ENCODE data around the gene TOX4. TPM values are rescaled to one million over a fixed set of nuclear protein-coding genes. Genes with fewer than 3 reads are reported as not detected.

TOX4 gene
- polyA plus RNA-seq, 6 donors from 2014 or later: 59.6 to 110 (median 93.2) TPM

DNA sequence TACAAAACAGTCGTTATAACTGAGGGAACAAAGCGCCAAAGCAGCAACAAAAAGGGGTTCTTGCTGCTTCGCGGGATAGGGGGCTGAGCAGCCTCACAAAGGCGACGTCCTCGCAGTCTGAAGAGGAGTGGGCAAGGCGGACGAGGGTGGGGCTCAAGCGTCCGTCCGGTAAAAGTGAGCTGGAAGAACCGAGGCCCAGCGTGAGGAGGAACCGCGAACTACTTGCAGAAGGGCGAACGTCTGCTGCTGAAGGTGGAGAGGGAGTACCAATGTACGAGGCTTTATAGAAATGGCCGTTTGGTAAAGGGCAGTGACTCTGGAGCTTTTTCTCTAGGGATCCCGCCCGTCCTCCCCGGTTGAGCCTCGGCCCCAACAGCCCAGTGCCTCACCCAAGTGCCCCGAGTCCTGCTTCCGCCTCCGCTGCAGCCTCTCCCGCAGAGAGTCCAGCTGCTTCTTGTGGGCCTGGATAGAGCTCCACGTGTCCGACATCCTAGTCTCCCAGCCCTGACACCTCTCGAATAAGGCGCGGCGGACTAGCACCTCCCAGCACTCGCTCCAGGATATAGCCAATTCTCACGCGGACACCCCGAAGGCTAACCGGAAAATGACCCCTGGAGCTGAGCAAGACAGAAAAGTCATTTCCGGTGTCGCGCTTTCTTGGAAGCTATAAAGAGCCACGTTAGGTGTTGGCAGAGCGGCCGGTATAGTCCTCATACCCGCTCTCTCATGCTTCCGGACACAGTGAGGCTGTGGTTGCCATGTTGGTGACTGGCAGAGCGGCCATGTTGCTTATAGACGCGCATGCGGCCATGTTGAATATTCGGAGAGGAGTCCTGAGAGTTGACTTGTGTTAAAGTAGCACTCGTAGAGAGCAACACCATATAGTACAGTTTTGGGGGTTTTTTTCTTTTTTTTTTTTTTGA is 34.0 kb downstream of the TOX4 start, which contains the start of gene METTL3:
TSS of gene METTL3 (minus strand) at position 606 of the 923 bp plus-strand sequence. CDS start at position 489, 117 bp downstream.
- DNase-seq (peak; percentile 90), ATAC-seq (ENCODE audit: low read depth in 2 of 2) (peak; percentile 99)
- Mint-ChIP-seq H3K27me3 (peaks cover 0 to 4% (median 3%) of the 10 kb centered on the region in 3 donors), H3K36me3 (peaks cover 5 to 8% of the 10 kb centered on the region in 2 donors), H3K4me3 (peak within 1 kb of the TSS; percentile 97 to 100 (median 99)), H3K27ac (peak within 1 kb of the TSS; percentile 95 to 99 (median 98)), H3K9me3 (peaks cover 0 to 3% (median 0%) of the 10 kb centered on the region in 7 donors), H3K4me1 (peaks cover 21 to 46% (median 22%) of the 10 kb centered on the region in 3 donors)

DNA sequence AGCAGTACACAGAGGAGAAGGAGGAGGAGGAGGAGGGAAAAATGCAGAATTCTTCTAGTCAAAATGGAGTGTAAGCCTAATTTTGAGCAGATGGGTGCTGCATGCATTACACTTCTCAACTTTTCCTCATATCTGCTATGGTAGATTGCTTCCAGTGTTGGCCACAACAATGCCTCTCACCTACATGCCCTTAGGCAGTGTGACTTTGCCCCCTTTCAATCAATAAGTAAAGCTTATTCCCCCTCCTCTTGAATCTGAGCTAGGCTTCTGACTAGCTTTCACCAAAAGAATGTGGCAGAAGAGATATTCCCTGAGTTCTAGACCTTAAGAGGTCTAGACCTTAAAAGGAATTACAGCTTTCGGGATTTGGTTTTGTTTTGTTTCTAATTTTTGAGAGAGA is 37.3 kb downstream of the TOX4 start:
- no peak for ATAC-seq (ENCODE audit: low read depth in 2 of 2)
- H3K27me3 Mint-ChIP-seq: peaks cover 7 to 16% (median 7%) of the 10 kb centered on the region in 3 donors
- peaks cover 15 to 25% (median 18%) of the 10 kb centered on the region in 3 donors for H3K4me1 Mint-ChIP-seq
- peaks cover 5 to 8% of the 10 kb centered on the region in 2 donors for H3K36me3 Mint-ChIP-seq
- H3K4me3 Mint-ChIP-seq: peak overlapping the region in 1 of 8 donors; percentile 48
- peaks cover 0 to 3% (median 0%) of the 10 kb centered on the region in 7 donors for H3K9me3 Mint-ChIP-seq
- H3K27ac Mint-ChIP-seq: no peak overlapping the region
- no peak for DNase-seq

- Mint-ChIP-seq H3K4me1 (no peaks in the 10 kb centered on the region), H3K27ac (no peak overlapping the region), H3K9me3 (no peaks in the 10 kb centered on the region), H3K27me3 (peaks cover 10 to 31% (median 29%) of the 10 kb centered on the region in 3 donors), H3K36me3 (no peaks in the 10 kb centered on the region), H3K4me3 (no peak overlapping the region)
- ATAC-seq (ENCODE audit: low read depth in 2 of 2): no peak
- no peak for DNase-seq
Observed at GRCh38 chr14:21518725-21519124, 41.7 kb downstream of the TOX4 start.

GRCh38 chr14:21520767-21521166 is 43.8 kb downstream of the TOX4 start:
- Mint-ChIP-seq H3K9me3 (peaks cover 0 to 1% (median 0%) of the 10 kb centered on the region in 7 donors), H3K4me1 (peaks cover 3 to 6% (median 4%) of the 10 kb centered on the region in 3 donors), H3K4me3 (no peak overlapping the region), H3K27me3 (peaks cover 10 to 36% (median 33%) of the 10 kb centered on the region in 3 donors), H3K36me3 (no peaks in the 10 kb centered on the region), H3K27ac (peak overlapping the region in 1 of 6 donors; percentile 4)
- DNase-seq (no peak), ATAC-seq (ENCODE audit: low read depth in 2 of 2) (no peak)

GRCh38 chr14:21521501-21521900 is 44.5 kb downstream of the TOX4 start:
- Mint-ChIP-seq H3K27ac (no peak overlapping the region), H3K9me3 (peaks cover 0 to 1% (median 0%) of the 10 kb centered on the region in 7 donors), H3K4me3 (no peak overlapping the region), H3K36me3 (no peaks in the 10 kb centered on the region), H3K27me3 (peaks cover 10 to 31% (median 25%) of the 10 kb centered on the region in 3 donors), H3K4me1 (peaks cover 4 to 6% (median 6%) of the 10 kb centered on the region in 3 donors)
- DNase-seq (no peak), ATAC-seq (ENCODE audit: low read depth in 2 of 2) (no peak)

DNA sequence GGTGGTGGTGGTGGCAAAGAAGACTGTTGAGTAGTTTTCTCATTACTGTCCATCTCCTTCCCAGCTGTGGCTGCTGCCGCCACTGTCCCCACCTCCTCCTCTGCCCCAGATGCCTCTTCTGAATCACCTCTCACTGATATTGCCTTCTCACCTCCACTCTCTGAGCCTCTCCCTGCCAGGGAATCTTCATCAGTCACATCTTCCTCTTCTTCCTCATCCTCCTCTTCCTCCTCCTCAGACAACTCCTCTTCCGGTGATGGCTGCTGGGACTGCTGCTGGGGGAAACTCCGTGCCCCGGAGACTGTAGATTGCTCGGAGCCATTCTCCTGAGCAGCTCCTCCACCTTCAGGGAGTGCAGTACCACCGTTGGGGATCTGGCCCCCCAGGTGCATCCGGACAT is 46.2 kb downstream of the TOX4 start:
- ATAC-seq (ENCODE audit: low read depth in 2 of 2) (no peak), DNase-seq (no peak)
- H3K27ac Mint-ChIP-seq: peak overlapping the region in 1 of 6 donors; percentile 64
- H3K9me3 Mint-ChIP-seq: peaks cover 0 to 1% (median 0%) of the 10 kb centered on the region in 7 donors
- H3K4me1 Mint-ChIP-seq: peaks cover 11 to 14% (median 13%) of the 10 kb centered on the region in 3 donors
- H3K4me3 Mint-ChIP-seq: peak overlapping the region in 1 of 8 donors; percentile 33
- peaks cover 9 to 31% (median 24%) of the 10 kb centered on the region in 3 donors for H3K27me3 Mint-ChIP-seq
- H3K36me3 Mint-ChIP-seq: no peaks in the 10 kb centered on the region

- DNase-seq (no peak), ATAC-seq (ENCODE audit: low read depth in 2 of 2) (no peak)
- peak overlapping the region; percentile 68 to 95 (median 80) for H3K4me3 Mint-ChIP-seq
- H3K36me3 Mint-ChIP-seq: no peaks in the 10 kb centered on the region
- H3K27me3 Mint-ChIP-seq: peaks cover 7 to 31% (median 18%) of the 10 kb centered on the region in 3 donors
- peaks cover 0 to 1% (median 0%) of the 10 kb centered on the region in 7 donors for H3K9me3 Mint-ChIP-seq
- peaks cover 11 to 14% (median 13%) of the 10 kb centered on the region in 3 donors for H3K4me1 Mint-ChIP-seq
- H3K27ac Mint-ChIP-seq: peak overlapping the region in 1 of 6 donors; percentile 88
Observed at GRCh38 chr14:21524575-21525490, 47.8 kb downstream of the TOX4 start.

GRCh38 chr14:21525571-21525961 is 48.6 kb downstream of the TOX4 start:
- no peaks in the 10 kb centered on the region for H3K36me3 Mint-ChIP-seq
- DNase-seq: no peak
- H3K27me3 Mint-ChIP-seq: peaks cover 7 to 31% (median 18%) of the 10 kb centered on the region in 3 donors
- ATAC-seq (ENCODE audit: low read depth in 2 of 2): peak in 1 of 2 donors; percentile 6
- H3K9me3 Mint-ChIP-seq: peaks cover 0 to 1% (median 0%) of the 10 kb centered on the region in 7 donors
- peak overlapping the region; percentile 68 to 95 (median 82) for H3K4me3 Mint-ChIP-seq
- peaks cover 11 to 14% (median 13%) of the 10 kb centered on the region in 3 donors for H3K4me1 Mint-ChIP-seq
- peak overlapping the region in 2 of 6 donors; percentile 57 to 88 for H3K27ac Mint-ChIP-seq

DNA sequence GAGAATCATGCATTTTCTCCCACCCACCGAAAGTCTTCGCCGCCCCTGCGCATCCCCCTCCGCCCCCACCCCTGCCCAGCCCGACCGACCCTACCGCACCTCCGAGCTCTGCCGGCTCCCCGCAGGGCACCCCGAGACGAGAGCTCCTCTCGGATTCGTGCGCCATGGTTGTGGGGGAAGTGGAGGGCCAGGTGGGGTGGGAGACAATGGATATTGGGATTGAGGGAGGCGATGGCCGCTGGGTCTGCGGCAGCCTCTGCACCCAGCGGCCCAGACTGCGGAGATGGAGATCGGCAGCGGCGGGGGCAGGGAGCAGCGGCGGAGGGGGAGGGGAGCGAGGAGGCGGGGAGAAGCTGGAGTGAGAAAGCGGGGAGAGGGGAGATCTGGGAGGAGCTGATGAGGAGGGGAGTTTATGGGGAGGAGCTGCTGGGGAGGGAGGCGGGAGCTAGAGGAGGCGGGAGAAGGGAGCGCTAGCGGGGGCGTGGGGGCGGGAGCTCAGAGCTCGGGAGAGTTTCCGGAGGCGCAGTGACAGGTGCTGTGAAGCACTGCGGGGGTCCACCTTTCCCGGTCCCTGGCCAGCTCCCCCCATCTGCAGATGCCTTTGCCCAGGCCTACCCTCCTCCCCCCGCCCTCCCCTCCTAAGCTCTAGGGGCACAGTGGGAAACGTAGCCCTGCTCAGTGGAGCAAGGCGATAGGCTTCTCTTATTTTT is 49.1 kb downstream of the TOX4 start, which contains the start of gene SALL2:
TSS of gene SALL2 (minus strand) at position 385 of the 710 bp plus-strand sequence. CDS start at position 166, 219 bp downstream.
- Mint-ChIP-seq H3K36me3 (no peaks in the 10 kb centered on the region), H3K9me3 (peaks cover 0 to 1% (median 0%) of the 10 kb centered on the region in 7 donors), H3K27ac (peak within 1 kb of the TSS in 3 of 6 donors; percentile 78 to 88 (median 83)), H3K4me3 (peak within 1 kb of the TSS; percentile 75 to 95 (median 84)), H3K27me3 (peaks cover 4 to 28% (median 18%) of the 10 kb centered on the region in 3 donors), H3K4me1 (peaks cover 11 to 14% (median 13%) of the 10 kb centered on the region in 3 donors)
- DNase-seq (peak; percentile 13), ATAC-seq (ENCODE audit: low read depth in 2 of 2) (peak; percentile 56 to 58)

- peak overlapping the region in 2 of 6 donors; percentile 78 to 83 for H3K27ac Mint-ChIP-seq
- DNase-seq: no peak
- peak overlapping the region; percentile 75 to 95 (median 84) for H3K4me3 Mint-ChIP-seq
- peaks cover 0 to 1% (median 0%) of the 10 kb centered on the region in 7 donors for H3K9me3 Mint-ChIP-seq
- H3K4me1 Mint-ChIP-seq: peaks cover 11 to 14% (median 13%) of the 10 kb centered on the region in 3 donors
- no peaks in the 10 kb centered on the region for H3K36me3 Mint-ChIP-seq
- no peak for ATAC-seq (ENCODE audit: low read depth in 2 of 2)
- H3K27me3 Mint-ChIP-seq: peaks cover 4 to 22% (median 19%) of the 10 kb centered on the region in 3 donors
Observed at GRCh38 chr14:21526672-21527317, 49.8 kb downstream of the TOX4 start.

DNA sequence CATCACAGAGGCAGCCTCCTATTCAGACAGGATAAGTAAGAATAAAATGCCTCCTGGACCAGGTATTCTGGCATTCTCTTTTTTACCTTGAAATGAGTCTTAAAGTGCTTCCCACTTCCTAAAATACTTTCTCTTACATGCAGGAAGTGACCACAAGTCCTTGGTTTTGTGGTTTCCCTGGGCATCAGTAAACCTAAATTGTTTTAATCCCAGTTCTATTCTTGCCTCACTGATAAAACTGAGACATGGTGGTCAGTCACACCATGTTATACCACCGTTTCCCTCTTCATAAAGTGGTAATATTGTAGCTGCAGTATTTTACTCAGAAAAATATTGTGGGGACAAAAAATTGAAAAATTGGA is 50.3 kb downstream of the TOX4 start:
- Mint-ChIP-seq H3K36me3 (no peaks in the 10 kb centered on the region), H3K27me3 (peaks cover 9 to 23% (median 19%) of the 10 kb centered on the region in 3 donors), H3K4me1 (peaks cover 11 to 14% (median 13%) of the 10 kb centered on the region in 3 donors), H3K27ac (peak overlapping the region in 2 of 6 donors; percentile 78 to 83), H3K4me3 (peak overlapping the region; percentile 75 to 95 (median 84)), H3K9me3 (peaks cover 0 to 1% (median 0%) of the 10 kb centered on the region in 7 donors)
- DNase-seq (no peak), ATAC-seq (ENCODE audit: low read depth in 2 of 2) (no peak)

Measured in naive B cell (primary cell).